Measurements from ENCODE around the gene POU6F2.

POU6F2 gene

GRCh38 chr7:39291628-39292410, 314.1 kb downstream of the POU6F2 start:
- TF ChIP-seq, protein P1, sequence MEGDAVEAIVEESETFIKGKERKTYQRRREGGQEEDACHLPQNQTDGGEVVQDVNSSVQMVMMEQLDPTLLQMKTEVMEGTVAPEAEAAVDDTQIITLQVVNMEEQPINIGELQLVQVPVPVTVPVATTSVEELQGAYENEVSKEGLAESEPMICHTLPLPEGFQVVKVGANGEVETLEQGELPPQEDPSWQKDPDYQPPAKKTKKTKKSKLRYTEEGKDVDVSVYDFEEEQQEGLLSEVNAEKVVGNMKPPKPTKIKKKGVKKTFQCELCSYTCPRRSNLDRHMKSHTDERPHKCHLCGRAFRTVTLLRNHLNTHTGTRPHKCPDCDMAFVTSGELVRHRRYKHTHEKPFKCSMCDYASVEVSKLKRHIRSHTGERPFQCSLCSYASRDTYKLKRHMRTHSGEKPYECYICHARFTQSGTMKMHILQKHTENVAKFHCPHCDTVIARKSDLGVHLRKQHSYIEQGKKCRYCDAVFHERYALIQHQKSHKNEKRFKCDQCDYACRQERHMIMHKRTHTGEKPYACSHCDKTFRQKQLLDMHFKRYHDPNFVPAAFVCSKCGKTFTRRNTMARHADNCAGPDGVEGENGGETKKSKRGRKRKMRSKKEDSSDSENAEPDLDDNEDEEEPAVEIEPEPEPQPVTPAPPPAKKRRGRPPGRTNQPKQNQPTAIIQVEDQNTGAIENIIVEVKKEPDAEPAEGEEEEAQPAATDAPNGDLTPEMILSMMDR (IDR thresholded peaks at IDR 0.05; ENCODE audit: low read depth, low read length), result no peak
- DNase-seq (ENCODE audit: low read depth in 2 of 2), result no peak
- no peak overlapping the region for H3K4me3 ChIP-seq (replicated peaks in 1 of 2; ENCODE audit: low read depth in 2 of 2, low read length in 2 of 2)

DNA sequence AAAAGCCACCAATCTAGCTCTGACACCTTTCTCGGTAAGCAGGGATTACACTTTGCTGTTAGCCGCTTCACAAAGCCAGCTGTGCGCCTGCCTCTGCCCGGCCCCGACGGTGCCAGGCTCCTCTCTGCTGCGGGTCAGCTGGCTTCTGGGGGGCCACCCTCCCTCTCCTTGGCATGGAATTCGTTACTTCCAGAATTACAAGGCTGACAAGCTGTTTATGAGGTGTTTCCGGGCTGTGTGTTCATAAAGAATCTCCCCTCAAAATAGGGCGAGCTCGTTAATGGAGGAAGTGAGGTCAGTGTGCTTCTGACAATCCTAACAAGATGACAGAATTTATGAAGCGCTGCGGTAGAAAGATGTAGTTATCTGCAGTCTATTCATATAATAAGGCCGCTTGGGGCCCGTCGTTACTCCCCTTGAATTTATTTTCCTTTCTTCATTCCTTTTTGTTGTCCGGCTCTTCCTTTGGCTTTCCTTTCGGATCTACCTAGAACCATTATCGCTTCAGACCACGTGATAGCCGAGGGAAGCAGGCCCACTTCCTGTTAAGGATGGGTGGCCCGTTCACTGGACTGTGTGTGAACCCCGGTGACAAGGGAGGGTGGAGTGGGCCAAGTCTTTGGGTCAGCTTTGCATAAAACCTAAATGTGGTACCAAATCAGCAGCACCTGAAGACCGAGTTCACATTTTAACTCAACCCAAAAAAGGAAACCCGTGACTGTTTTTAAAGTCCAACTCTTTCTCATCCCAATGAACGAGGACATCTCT, 315.5 kb downstream of the POU6F2 start:
- H3K4me3 ChIP-seq (replicated peaks in 1 of 2; ENCODE audit: low read depth in 2 of 2, low read length in 2 of 2), result no peak overlapping the region
- no peak for DNase-seq (ENCODE audit: low read depth in 2 of 2)
- TF ChIP-seq, protein P1 (IDR thresholded peaks at IDR 0.05; ENCODE audit: low read depth, low read length), result no peak

- no peak for DNase-seq (ENCODE audit: low read depth in 2 of 2)
- no peak overlapping the region for H3K4me3 ChIP-seq (replicated peaks in 1 of 2; ENCODE audit: low read depth in 2 of 2, low read length in 2 of 2)
- TF ChIP-seq, protein P1 (IDR thresholded peaks at IDR 0.05; ENCODE audit: low read depth, low read length), result no peak
Observed at GRCh38 chr7:39294022-39294421, 316.3 kb downstream of the POU6F2 start.

GRCh38 chr7:39295796-39296195, 318.1 kb downstream of the POU6F2 start:
- no peak for DNase-seq (ENCODE audit: low read depth in 2 of 2)
- TF ChIP-seq, protein P1 (IDR thresholded peaks at IDR 0.05; ENCODE audit: low read depth, low read length), result no peak
- H3K4me3 ChIP-seq (replicated peaks in 1 of 2; ENCODE audit: low read depth in 2 of 2, low read length in 2 of 2), result no peak overlapping the region

- no peak for DNase-seq (ENCODE audit: low read depth in 2 of 2)
- TF ChIP-seq, protein P1 (IDR thresholded peaks at IDR 0.05; ENCODE audit: low read depth, low read length), result no peak
- H3K4me3 ChIP-seq (replicated peaks in 1 of 2; ENCODE audit: low read depth in 2 of 2, low read length in 2 of 2), result no peak overlapping the region
Observed at GRCh38 chr7:39299695-39300094, 322.0 kb downstream of the POU6F2 start.

- DNase-seq (ENCODE audit: low read depth in 2 of 2), result no peak
- TF ChIP-seq, protein P1 (IDR thresholded peaks at IDR 0.05; ENCODE audit: low read depth, low read length), result no peak
Observed at GRCh38 chr7:39300276-39300675, 322.6 kb downstream of the POU6F2 start.

More at GRCh38 chr7:39300276-39300675, 322.6 kb downstream of the POU6F2 start:
- H3K4me3 ChIP-seq (replicated peaks in 1 of 2; ENCODE audit: low read depth in 2 of 2, low read length in 2 of 2), result no peak overlapping the region

Measured in cardiac fibroblast (primary cell).